H9 (cell line): ENCODE results near the gene CA12. TPM values are rescaled to one million over a fixed set of nuclear protein-coding genes. Genes with fewer than 3 reads are reported as not detected.

Source experiments
- DNase-seq: peaks from one replicate; pipeline ENCODE4 v3.0.0-alpha.2; 2017
- H2AFZ ChIP-seq: one replicate; pipeline ENCODE4 v1.6.1; 2013; ENCODE audit warnings: mild to moderate bottlenecking, low read length, control low read depth, moderate library complexity
- H2AK5ac ChIP-seq: 2 replicates; pipeline ENCODE4 v1.6.1; 2013; ENCODE audit warnings: low read length, control low read depth, mixed read lengths; ENCODE audit not compliant: insufficient read length
- H2BK120ac ChIP-seq: one replicate; pipeline ENCODE4 v1.6.1; 2013; ENCODE audit warnings: low read depth, mild to moderate bottlenecking, low read length, control low read depth, inconsistent platforms; ENCODE audit not compliant: poor library complexity, severe bottlenecking
- H2BK12ac ChIP-seq: 2 replicates; pipeline ENCODE4 v1.6.1; 2013; ENCODE audit warnings: low read length, control low read depth, mixed read lengths, low read depth; ENCODE audit not compliant: insufficient read length
- H2BK15ac ChIP-seq: 2 replicates; pipeline ENCODE4 v1.6.1; 2013; ENCODE audit warnings: low read depth, low read length, control low read depth
- H2BK20ac ChIP-seq: one replicate; pipeline ENCODE4 v1.6.1; 2013; ENCODE audit warnings: low read depth, mild to moderate bottlenecking, low read length, control low read depth, inconsistent platforms; ENCODE audit not compliant: poor library complexity, severe bottlenecking
- H2BK5ac ChIP-seq: 2 replicates; pipeline ENCODE4 v1.6.1; 2013; ENCODE audit warnings: low read length, control low read depth, mixed read lengths; ENCODE audit not compliant: insufficient read length
- H3K14ac ChIP-seq: 2 replicates; pipeline ENCODE4 v1.6.1; 2013; ENCODE audit warnings: low read length, control low read depth; ENCODE audit not compliant: insufficient read depth
- H3K18ac ChIP-seq: 2 replicates; pipeline ENCODE4 v1.6.1; 2013; ENCODE audit warnings: low read depth, mild to moderate bottlenecking, mixed read lengths, low read length, control low read depth; ENCODE audit not compliant: insufficient read length
- H3K23ac ChIP-seq: 2 replicates; pipeline ENCODE4 v1.6.1; 2013; ENCODE audit warnings: low read length, control low read depth, mixed read lengths, low read depth; ENCODE audit not compliant: insufficient read length
- H3K23me2 ChIP-seq: 2 replicates; pipeline ENCODE4 v1.6.1; 2013; ENCODE audit warnings: low read depth, mild to moderate bottlenecking, mixed read lengths, low read length, control low read depth; ENCODE audit not compliant: insufficient read length, poor library complexity, severe bottlenecking
- H3K27ac ChIP-seq: 2 replicates; pipeline ENCODE4 v1.5.1; 2013; ENCODE audit warnings: low read length, control low read depth, mixed read lengths, low read depth; ENCODE audit not compliant: insufficient read length
- H3K27me3 ChIP-seq: 2 replicates; pipeline ENCODE4 v1.6.1; 2013; ENCODE audit warnings: low read length, control low read depth, inconsistent platforms; ENCODE audit not compliant: insufficient read depth
- H3K4ac ChIP-seq: 2 replicates; pipeline ENCODE4 v1.6.1; 2013; ENCODE audit warnings: low read depth, mild to moderate bottlenecking, control low read depth, inconsistent platforms, low read length, moderate library complexity
- H3K4me1 ChIP-seq: 2 replicates; pipeline ENCODE4 v1.6.1; 2013; ENCODE audit warnings: low read length, control low read depth, inconsistent platforms; ENCODE audit not compliant: insufficient read depth
- H3K4me2 ChIP-seq: 2 replicates; pipeline ENCODE4 v1.6.1; 2013; ENCODE audit warnings: low read length, control low read depth, mixed read lengths; ENCODE audit not compliant: insufficient read length, insufficient read depth
- H3K56ac ChIP-seq: 2 replicates; pipeline ENCODE4 v1.6.1; 2013; ENCODE audit warnings: low read depth, mild to moderate bottlenecking, mixed read lengths, low read length, control low read depth; ENCODE audit not compliant: insufficient read length
- H3K79me1 ChIP-seq: 2 replicates; pipeline ENCODE4 v1.6.1; 2013; ENCODE audit warnings: low read depth, mild to moderate bottlenecking, moderate library complexity, low read length, control low read depth, inconsistent platforms; ENCODE audit not compliant: insufficient read depth, poor library complexity, severe bottlenecking
- H3K79me2 ChIP-seq: 2 replicates; pipeline ENCODE4 v1.6.1; 2013; ENCODE audit warnings: low read length, control low read depth, inconsistent platforms; ENCODE audit not compliant: insufficient read depth
- H3K9ac ChIP-seq: 2 replicates; pipeline ENCODE4 v1.6.1; 2013; ENCODE audit warnings: low read length, control low read depth, mixed read lengths; ENCODE audit not compliant: insufficient read length; ENCODE audit errors: extremely low read depth
- H3K9me3 ChIP-seq: one replicate; pipeline ENCODE4 v1.6.1; 2013; ENCODE audit warnings: low read depth, low read length, inconsistent platforms; ENCODE audit not compliant: control insufficient read depth
- H3T11ph ChIP-seq: one replicate; pipeline ENCODE4 v1.6.1; 2013; ENCODE audit warnings: mild to moderate bottlenecking, low read length, control low read depth, inconsistent platforms
- H4K20me1 ChIP-seq: one replicate; pipeline ENCODE4 v1.6.1; 2013; ENCODE audit not compliant: control insufficient read depth, insufficient read length, insufficient read depth
- H4K5ac ChIP-seq: 2 replicates; pipeline ENCODE4 v1.6.1; 2013; ENCODE audit warnings: low read depth, mild to moderate bottlenecking, mixed read lengths, low read length, control low read depth; ENCODE audit not compliant: insufficient read length
- H4K8ac ChIP-seq: replicated peaks from 2 replicates; pipeline ENCODE4 v1.6.1; 2013; ENCODE audit warnings: low read length, control low read depth, mixed read lengths, low read depth; ENCODE audit not compliant: insufficient read length
- H4K91ac ChIP-seq: 2 replicates; pipeline ENCODE4 v1.6.1; 2013; ENCODE audit warnings: low read depth, mild to moderate bottlenecking, moderate library complexity, mixed read lengths, low read length, control low read depth; ENCODE audit not compliant: insufficient read length
- H3K27ac Mint-ChIP-seq, 3 experiments: 2 replicates in 2 of 3; 3 replicates in 1 of 3; pipeline ENCODE4 v1.8.0; 2020 to 2021; ENCODE audit warnings: mixed read lengths in 3 of 3, mild to moderate bottlenecking in 1 of 3, moderate library complexity in 1 of 3
- H3K27me3 Mint-ChIP-seq: 2 replicates; pipeline ENCODE4 v1.8.0; 2021; ENCODE audit warnings: low read depth, mild to moderate bottlenecking, moderate library complexity, mixed read lengths
- H3K36me3 Mint-ChIP-seq, 3 experiments: 2 replicates in 2 of 3; 3 replicates in 1 of 3; pipeline ENCODE4 v1.8.0; 2020 to 2021; ENCODE audit warnings: low read depth in 3 of 3, mixed read lengths in 3 of 3; ENCODE audit not compliant: insufficient read depth in 1 of 3
- H3K4me1 Mint-ChIP-seq, 2 experiments: 2 replicates each; pipeline ENCODE4 v1.8.0; 2020; ENCODE audit warnings: mixed read lengths in 2 of 2
- H3K4me3 Mint-ChIP-seq, 2 experiments: 2 replicates in 1 of 2; 3 replicates in 1 of 2; pipeline ENCODE4 v1.8.0; 2020 to 2021; ENCODE audit warnings: mild to moderate bottlenecking in 2 of 2, mixed read lengths in 2 of 2, moderate library complexity in 1 of 2
- H3K9me3 Mint-ChIP-seq, 2 experiments: 2 replicates in 1 of 2; 3 replicates in 1 of 2; pipeline ENCODE4 v1.8.0; 2020; ENCODE audit warnings: mild to moderate bottlenecking in 2 of 2, mixed read lengths in 2 of 2, moderate library complexity in 1 of 2
- WGBS: extraction: QIAGEN DNeasy Blood & Tissue Kit; methylation state at CpG from one replicate; pipeline ENCODE4 v1.1.7; 2013; ENCODE audit warnings: missing lambda C conversion rate, low lambda C conversion rate, mixed read lengths; ENCODE audit not compliant: insufficient read length; ENCODE audit errors: extremely low coverage; 5-methylcytosine and 5-hydroxymethylcytosine counted together
- total RNA-seq: library from RNA; stranded (reverse); gene quantifications from 2 replicates; pipeline ENCODE4 v1.2.1, GENCODE V29; 2021
- TF ChIP-seq, protein P1 (sequence below): fragments of 200-600 bp; sonication (generic); conservative IDR thresholded peaks from 3 replicates; pipeline ENCODE4 v1.8.0; 2021; ENCODE audit warnings: antibody characterized with exemption, mild to moderate bottlenecking

The CA12 gene
- total RNA-seq, 1 experiment from 2014 or later, result 0.68 TPM

GRCh38 chr15:63369296-63369695 lies 12.3 kb downstream of the CA12 start:
- Histone ChIP-seq H4K91ac (no peak overlapping the region), H3K23me2 (no peaks in the 10 kb centered on the region), H4K8ac (no peak overlapping the region), H3K79me1 (no peaks in the 10 kb centered on the region), H3K14ac (no peak overlapping the region), H2BK12ac (no peak overlapping the region), H3K56ac (no peak overlapping the region), H2BK20ac (no peak overlapping the region), H3T11ph (no peak overlapping the region), H3K9me3 (no peaks in the 10 kb centered on the region), H3K23ac (no peak overlapping the region), H2BK120ac (no peak overlapping the region), H3K27me3 (no peaks in the 10 kb centered on the region), H3K4me1 (no peaks in the 10 kb centered on the region), H3K9ac (no peak overlapping the region), H3K18ac (no peak overlapping the region), H2AK5ac (no peak overlapping the region), H4K20me1 (no peaks in the 10 kb centered on the region), H3K4ac (no peak overlapping the region), H3K4me2 (no peak overlapping the region), H4K5ac (no peak overlapping the region), H2BK15ac (no peak overlapping the region), H3K27ac (no peak overlapping the region), H2BK5ac (no peak overlapping the region), H2AFZ (no peak overlapping the region), H3K79me2 (no peaks in the 10 kb centered on the region)
- Mint-ChIP-seq H3K27ac (no peak overlapping the region), H3K9me3 (no peaks in the 10 kb centered on the region), H3K27me3 (peaks cover 3% of the 10 kb centered on the region; the same call in 1 of the 2 replicates), H3K4me1 (peaks cover 16 to 21% of the 10 kb centered on the region in 2 experiments), H3K4me3 (no peak overlapping the region), H3K36me3 (no peaks in the 10 kb centered on the region)
- DNase-seq, result no peak
- WGBS, result no CpG with 5 or more reads among the region's 3 CpGs
- TF ChIP-seq, protein P1, sequence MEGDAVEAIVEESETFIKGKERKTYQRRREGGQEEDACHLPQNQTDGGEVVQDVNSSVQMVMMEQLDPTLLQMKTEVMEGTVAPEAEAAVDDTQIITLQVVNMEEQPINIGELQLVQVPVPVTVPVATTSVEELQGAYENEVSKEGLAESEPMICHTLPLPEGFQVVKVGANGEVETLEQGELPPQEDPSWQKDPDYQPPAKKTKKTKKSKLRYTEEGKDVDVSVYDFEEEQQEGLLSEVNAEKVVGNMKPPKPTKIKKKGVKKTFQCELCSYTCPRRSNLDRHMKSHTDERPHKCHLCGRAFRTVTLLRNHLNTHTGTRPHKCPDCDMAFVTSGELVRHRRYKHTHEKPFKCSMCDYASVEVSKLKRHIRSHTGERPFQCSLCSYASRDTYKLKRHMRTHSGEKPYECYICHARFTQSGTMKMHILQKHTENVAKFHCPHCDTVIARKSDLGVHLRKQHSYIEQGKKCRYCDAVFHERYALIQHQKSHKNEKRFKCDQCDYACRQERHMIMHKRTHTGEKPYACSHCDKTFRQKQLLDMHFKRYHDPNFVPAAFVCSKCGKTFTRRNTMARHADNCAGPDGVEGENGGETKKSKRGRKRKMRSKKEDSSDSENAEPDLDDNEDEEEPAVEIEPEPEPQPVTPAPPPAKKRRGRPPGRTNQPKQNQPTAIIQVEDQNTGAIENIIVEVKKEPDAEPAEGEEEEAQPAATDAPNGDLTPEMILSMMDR, result no peak
